HG02885 (cell line): ENCODE measurements around the gene ELF5.

Experiments
- ATAC-seq: cut with Tn5 transposase; IDR thresholded peaks from one replicate; pipeline ENCODE4 v1.9.1; 2021; ENCODE audit warnings: mild to moderate bottlenecking; ENCODE audit not compliant: unreplicated experiment, poor library complexity

ELF5 gene

DNA sequence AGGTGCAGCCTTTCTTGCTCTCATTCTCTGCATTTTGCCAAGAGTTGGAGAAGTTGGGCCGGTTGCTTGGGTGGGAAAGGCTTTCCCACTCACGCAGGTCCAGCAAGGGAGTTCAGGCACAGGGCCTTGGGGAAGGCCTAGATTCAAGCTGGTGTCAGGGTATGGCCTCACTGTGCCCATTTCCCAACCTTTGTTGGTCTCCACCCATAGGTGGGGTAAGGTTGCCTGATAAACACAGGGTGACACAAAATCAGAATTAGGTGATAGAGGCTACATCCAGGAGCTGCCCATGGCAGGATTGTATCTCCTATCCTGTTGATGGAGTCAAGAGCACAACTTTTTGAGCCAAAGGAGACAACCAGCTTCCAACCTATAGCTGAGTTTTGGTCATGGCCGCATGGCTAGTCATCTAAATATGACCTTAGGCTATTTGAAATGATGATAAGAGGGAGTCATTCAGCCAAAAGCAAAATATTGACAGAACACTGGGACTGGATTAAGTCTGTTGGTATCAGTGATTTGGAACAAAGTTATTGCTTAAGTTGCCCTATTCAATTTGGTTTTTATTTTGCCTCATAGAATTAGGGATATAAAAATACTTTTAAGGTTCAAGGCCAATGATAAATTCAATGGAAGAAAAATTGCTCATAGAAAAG is 54.0 kb downstream of the ELF5 start:
- no peak for ATAC-seq

DNA sequence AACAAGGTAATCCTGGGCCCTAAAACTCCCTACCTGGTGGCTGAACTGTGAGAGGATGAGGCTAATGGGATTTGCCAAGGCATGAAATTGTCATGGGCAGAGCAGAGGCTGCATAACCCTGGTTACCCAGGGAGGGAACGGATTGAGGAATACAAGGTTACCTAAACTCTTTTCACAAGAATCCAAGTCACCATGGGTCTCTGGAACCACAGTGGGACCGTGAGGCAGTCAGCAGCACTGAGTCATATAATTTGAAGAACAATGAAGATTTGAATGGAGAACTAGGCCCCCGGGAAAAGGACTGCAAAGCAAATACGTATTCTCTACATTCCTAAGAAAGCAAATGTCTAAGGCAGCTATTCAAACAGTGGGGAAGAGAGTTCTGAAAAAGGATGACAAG is 55.1 kb downstream of the ELF5 start:
- ATAC-seq = no peak

DNA sequence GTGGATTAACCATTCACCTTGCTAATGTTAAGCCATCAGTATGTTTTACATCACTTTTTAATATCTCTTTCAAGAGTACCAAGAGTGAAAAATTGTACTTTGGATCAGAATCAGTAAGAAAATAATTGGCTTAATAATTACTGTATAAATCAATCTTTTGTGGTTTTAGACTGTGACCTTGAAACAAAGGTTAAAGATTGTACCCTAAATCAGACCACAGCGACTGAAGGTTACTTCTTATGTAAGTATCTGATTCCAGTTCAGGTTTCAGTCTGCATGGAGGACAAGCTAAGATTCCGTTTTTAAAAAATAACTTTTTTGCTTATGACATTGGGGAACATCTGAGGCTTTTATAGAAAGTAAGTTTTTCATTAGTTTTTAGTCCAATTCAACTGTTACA is 56.0 kb downstream of the ELF5 start:
- no peak for ATAC-seq

DNA sequence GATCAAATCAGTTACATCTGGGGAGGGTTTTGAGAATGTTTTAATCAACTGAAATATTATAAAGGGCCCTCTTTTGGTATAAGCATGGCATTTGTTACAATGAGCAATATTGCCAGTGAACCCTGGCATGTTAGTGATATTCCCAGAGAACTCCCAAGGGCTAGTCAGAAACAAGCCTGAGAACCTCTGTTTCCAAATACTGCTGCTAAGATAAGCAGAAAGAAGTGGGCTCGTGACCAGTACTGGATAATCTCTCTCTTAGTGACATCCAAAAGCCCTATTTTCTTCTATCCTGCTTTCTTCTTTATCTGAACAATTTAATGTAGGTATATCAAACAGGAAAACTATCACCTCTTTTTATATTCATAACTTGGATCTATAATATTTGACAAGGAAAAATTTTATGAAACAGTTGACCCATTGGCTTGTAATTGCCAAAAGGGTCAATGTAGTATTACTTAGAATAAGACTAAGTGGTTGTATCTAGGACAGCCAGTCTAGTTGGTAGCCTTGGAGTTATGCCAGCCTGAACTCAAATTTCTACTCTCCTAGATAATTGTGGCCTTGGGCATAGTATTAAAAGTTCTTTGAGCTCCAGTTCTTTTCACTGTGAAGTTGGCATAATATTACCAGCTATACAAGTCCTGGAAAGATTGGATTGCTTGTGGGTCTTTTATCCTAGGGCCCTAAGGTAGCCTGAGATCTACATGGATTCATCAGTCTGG is 59.1 kb downstream of the ELF5 start:
- ATAC-seq = no peak

DNA sequence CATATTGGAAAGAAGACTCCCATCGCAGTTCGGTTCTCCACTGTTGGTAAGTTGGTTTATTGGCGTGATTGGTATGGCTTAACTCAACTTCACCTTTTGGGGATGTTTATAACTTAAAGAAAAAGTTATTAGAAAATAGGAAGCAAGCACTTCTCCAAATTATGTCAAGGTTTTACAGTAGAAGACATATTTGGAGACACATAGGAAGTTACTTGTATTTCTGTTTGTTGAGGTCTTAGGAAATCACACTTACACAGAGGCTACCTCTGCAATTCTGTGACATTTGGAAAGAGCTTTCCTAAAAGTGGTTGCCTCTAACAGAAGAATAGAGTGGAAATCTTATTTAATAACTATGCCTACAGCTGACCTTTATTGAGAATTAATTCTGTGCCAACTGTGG is 62.5 kb downstream of the ELF5 start:
- ATAC-seq = no peak

DNA sequence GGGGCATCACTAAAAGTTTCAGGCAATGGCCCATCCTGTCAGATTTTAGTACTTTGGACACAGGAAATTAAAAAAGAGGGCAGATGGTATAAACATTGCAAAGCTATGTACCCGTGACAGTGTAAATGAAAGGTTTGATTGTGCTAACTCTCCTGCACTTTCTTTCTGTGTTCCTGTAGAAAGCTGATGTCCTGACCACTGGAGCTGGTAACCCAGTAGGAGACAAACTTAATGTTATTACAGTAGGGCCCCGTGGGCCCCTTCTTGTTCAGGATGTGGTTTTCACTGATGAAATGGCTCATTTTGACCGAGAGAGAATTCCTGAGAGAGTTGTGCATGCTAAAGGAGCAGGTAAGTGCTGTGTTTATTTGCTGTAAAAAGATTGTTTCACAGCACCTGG is 64.6 kb downstream of the ELF5 start:
- peak; percentile 47 for ATAC-seq

DNA sequence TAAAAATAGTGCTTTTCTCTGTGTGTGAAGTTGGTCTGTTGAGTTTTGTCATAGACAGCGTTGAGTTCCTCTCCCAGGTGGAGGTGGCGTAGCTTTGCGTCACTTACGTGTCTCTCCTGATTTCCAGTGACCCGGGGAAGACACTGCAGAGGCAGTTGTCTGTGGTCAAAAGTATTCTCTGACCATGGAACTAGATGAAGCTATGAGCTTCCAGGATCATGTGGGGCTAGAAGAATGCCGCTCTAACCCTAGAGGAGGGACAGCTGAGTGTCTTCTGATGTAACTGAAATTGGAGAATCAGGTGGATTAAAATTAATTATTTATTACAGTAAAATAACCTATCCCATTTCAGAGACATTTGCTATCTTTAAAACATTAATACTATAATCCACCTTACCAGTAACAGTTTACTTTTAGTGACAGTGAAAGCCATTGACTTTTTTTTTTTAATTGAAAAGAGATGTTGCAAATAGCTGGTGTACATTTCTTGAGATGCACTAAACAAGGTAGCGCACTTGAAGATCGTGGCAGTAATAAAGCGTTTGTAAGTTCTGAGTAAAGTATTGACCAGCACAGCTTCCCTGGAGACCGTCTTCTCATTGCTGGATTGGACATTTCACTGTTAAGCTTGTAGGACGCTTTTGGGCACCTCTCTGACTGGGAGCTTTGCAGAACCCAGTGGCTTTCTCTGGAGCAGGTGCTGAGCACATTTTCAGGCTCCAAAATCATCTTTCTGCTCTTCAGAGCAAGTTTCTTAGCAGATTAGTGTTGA is 65.2 kb downstream of the ELF5 start:
- peak; percentile 9 for ATAC-seq

DNA sequence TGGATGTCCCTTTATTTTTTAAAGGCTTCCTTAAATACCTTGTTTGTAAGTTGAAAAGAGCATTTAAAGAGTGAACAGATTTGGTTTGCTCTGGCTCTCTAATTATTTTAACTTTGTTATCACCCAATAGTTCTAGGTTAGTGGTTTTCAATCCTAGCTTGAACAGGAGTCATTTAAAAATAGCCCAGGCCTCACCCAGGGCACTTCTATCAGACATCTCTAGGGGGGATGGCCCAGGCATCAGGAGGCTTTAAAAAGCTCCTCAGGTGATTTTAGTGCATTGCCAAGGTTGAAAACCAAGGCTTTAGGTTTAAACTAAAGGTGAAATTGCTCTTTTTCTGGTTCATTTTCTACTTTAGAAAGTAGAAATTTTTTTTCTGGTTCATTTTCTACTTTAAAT is 66.5 kb downstream of the ELF5 start:
- no peak for ATAC-seq

DNA sequence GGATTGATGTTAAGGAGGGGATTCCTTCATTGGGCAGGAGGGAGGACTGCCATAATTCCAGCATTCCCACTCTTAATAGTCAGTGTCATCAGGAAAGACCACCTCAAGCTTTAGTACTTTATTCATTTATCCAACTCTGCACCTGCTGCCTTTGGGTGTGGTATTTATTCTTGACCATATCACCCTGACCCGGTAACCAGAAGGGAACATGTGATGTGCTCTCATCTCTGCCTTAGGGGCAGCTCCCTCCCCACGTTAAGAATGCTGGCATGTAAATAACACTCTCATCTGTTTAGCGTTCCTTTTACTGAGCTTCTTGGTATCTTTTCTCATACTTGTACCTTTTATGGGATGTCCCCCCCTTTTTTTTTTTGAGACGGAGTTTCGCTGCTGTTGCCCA is 67.2 kb downstream of the ELF5 start:
- no peak for ATAC-seq

DNA sequence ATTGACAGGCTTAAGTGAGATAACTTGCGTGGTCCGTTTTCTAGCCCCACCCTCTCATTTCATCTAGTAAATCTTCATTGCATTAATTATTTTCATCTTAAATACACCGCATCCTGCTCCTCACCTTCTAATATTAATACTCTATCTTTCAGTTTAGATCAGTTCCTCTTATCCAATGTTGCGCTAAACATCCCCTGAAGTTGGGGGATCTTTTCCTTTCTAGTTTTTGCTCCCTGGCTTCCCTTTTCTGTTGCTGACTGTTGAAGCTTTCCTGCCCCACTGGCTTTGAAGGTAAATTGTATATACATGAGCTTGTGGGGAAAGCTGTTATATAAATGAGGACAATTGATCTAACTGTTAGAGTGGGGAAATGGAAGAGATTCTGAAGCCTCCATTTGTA is 67.6 kb downstream of the ELF5 start:
- no peak for ATAC-seq

DNA sequence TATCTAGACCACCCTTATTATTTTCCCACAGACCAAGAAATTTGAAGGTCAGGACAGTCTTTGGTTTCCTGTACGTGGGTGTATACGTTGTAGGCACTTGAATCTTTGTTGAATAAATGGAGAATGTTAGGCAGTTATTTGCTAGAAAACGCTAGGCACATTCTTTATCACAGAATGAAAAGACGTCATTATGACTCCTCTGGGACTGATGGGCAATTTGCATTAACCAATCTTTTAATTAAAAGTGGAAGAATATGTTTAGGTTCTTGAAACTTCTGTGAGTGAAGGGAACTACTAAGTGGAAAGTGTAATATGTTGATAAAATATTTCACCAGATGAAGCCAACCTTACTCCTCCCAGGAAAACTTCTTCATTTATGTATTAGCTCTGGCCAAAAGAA is 69.2 kb downstream of the ELF5 start:
- ATAC-seq = no peak

DNA sequence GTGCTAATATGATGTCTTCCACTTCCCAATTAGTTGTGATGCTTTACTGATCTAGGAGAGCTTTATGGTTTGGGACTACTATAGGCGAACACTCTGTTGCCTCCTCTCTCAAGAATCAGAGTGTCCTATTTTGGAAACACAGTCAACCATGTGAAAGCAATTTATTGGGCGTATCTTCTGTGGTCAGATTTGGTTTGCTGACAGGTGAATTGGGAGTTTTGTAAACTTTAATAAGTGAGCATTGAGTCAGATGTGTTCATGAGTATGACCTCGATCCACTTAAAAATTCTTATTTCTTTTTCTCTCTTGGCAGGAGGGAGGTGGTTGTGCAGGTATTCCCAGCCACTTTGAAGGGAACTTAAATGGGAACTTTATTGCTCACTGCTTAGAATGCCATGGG is 70.5 kb downstream of the ELF5 start:
- ATAC-seq = no peak

DNA sequence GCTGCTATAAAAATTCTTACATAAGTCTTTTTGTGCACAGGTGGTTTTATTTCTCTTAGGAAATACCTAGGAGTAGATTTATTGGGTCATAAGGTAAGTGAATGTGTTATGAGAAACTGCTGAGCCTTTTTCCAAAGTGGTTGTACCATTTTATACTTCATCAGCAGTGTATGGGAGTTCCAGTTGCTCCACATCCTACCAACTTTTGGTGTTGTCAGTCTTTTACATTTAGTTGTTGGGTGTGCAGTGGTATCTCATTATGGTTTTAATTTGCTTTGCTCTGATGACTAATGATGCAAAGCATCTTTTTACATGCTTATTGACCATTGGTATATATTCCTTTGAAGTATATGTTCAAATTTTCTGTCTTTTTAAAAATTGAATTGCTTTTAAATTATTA is 71.8 kb downstream of the ELF5 start:
- no peak for ATAC-seq

DNA sequence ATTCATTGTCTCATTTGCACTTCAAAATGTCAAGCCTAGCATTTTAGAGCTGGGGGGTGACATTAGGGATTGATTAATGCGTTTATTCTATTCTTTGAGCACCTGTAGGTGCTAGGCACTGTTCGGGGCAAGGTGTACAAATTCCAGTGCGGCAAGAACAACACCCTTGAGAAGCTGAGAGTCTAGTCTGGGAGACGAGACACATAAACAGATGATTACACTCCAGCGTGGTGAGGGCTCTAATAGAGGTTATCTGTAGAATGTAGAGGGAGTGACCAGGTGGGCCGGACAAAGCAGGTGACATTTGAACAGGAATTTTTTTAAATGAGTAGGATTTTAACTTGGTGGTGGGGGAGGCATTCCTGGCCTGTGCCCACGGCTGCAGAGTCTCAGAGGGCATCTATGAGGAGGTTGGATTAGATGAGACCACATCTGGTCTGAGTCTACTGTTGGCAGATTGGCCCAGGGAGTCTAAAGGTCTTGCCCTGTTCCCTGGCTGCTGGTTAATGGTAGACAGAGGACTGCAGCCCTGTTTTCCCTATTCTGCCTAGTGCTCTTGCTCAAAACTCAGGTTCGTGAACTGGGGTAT is 73.9 kb downstream of the ELF5 start:
- ATAC-seq = no peak

DNA sequence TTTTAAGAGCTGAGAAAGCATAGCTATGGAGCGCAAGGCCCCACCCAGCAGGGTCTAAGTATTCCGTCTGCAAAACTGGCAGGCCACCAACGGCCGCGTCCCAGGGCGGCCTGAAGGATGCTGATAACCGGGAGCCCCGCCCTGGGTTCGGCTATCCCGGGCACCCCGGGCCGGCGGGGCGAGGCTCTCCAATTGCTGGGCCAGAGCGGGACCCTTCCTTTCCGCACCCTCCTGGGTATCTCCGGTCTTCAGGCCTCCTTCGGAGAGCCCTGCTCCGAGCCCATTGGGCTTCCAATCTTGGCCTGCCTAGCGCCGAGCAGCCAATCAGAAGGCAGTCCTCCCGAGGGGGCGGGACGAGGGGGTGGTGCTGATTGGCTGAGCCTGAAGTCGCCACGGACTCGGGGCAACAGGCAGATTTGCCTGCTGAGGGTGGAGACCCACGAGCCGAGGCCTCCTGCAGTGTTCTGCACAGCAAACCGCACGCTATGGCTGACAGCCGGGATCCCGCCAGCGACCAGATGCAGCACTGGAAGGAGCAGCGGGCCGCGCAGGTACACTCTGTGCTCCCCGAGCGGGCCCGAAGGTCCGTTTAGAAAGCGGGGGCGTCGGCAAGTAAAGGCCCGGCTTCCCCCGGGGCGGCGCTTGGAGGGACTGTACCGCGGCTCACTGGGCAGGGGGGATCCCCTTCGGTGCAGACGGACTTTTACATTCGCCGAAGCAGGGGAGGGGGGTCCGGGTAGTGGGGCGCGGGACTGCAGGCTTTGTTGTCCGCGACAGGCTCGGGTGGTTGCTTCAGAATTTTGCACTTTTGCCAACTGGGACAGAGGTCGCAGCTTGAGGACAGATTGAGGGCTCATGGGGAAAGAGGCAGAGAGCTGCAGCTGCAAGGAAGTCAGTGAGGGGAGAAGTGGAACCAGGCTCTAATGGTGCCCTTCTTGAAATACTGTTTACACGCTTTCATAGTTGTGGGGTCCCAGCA is 74.8 kb downstream of the ELF5 start, which contains the start of gene CAT:
CAT (plus strand) TSS at position 406 of the 979 bp plus-strand sequence; CDS start at position 486, 80 bp downstream.
- ATAC-seq = peak; percentile 96

DNA sequence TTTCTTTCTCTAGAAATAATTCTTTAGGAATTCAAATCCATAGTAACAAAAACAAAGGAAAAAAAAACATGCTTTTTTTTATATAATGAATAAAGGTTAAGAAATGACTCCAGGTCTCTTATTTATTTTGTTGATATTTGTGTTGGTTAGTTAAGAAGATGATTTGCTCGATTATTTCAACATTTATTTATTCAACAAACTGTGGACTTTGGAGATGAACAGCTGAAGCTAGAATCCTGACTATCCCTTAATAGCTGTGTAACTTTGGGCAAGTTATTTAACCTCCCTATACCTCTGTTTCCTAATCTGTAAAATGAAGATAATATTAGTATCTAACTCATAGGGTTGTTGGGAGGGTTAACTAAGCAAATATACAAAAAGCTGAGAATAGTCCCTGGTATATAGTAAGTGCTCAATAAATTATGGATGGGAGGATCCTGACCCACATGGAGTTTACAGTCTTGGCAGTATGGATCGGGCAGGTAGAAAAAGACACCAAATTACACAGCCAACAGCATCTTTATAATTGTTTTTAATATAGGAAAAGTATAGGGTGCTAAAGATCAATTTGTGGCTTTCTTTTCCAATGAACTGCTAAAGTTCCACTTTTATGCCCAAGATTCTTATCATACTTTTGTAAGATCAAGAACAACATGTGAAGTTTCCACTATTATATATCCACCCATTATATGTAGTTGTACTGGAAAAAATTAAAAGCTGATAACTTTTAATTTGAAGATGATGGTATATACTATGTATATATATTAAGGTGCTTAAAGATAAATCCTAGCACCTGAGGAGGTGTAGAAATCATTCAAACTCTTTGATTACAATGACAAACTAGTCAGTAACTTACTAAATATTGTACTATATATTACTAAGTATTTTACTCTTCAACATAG is 76.1 kb downstream of the ELF5 start:
- ATAC-seq = no peak

DNA sequence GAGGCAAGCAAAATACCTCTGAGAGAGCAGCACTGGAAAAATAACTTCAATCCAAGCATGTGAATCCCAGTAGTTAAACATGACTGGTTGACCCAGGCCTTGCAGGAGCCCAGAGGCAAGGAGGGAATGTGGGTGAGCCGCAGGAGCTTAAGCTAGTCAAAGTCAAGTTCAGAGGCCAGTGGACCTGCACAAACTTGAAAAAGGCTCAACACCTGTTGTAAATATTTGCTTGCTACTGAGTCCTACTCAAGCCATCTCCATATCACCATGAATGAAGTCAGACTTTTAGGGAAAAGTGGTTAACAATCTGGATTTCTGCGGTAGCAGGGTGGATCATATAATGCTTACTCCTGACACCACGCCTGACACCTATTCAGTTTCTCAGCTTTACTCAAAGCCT is 79.7 kb downstream of the ELF5 start:
- ATAC-seq = no peak

DNA sequence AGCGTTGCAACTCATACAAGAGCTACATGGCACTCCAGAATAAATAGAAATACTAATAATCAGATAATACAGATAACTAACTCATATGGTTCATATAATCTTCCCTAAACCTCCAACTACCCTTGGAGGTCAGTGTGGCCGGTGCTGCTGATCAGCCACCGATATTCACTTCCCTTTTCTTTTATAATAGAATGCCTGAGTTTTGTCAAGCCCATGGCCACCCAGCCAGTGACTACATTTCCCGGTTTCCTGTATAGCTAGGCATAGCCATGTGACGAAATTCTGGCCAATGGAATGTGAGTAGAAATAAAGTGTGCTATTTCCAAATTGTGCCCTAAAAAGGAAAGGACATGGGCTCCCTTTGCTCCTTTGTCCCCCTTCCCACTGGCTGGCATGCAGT is 80.8 kb downstream of the ELF5 start:
- ATAC-seq = no peak

DNA sequence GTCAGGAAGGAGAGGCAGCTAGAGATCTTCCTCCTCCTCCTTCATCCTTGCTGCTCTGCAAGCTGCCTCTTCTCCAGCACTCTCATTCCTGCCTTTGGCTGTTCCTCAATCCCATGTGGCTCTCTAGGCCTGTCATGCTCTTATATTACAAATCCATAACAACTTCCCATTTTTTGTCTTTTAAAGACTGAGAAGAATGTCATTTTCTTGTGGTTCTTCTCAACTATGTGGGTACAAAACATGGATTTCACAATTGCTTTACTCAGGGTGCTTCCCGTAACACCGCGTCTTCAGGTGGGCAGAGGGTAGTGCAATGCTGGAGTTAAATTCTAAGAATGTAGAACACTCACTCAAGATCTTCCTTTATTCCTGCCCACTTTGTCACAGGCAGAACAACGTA is 81.6 kb downstream of the ELF5 start:
- ATAC-seq = no peak
